Mesothelial cell of epicardium (in vitro differentiated cells): ENCODE measurements around the gene L3MBTL1. TPM values are rescaled to one million over a fixed set of nuclear protein-coding genes. Genes with fewer than 3 reads are reported as not detected.

Experiments used
- DNase-seq, 2 experiments: peaks; one replicate each; pipeline ENCODE4 v3.0.0; 2021; ENCODE audit warnings: low spot score in 2 of 2; ENCODE audit not compliant: unreplicated experiment in 2 of 2
- H3K27ac Mint-ChIP-seq: 2 replicates; pipeline ENCODE4 v1.8.0; 2021; ENCODE audit warnings: mixed read lengths
- H3K27me3 Mint-ChIP-seq: 2 replicates; pipeline ENCODE4 v1.8.0; 2021; ENCODE audit warnings: low read depth, mixed read lengths
- H3K36me3 Mint-ChIP-seq: 2 replicates; pipeline ENCODE4 v1.8.0; 2021; ENCODE audit warnings: mixed read lengths
- H3K4me1 Mint-ChIP-seq: 2 replicates; pipeline ENCODE4 v1.8.0; 2021; ENCODE audit warnings: mixed read lengths
- H3K4me3 Mint-ChIP-seq: 2 replicates; pipeline ENCODE4 v1.8.0; 2021; ENCODE audit warnings: mild to moderate bottlenecking, moderate library complexity, mixed read lengths
- H3K9me3 Mint-ChIP-seq: 2 replicates; pipeline ENCODE4 v1.8.0; 2021; ENCODE audit warnings: mixed read lengths
- CTCF ChIP-seq: fragments of 200-600 bp; sonication (generic); IDR thresholded peaks from one replicate; pipeline ENCODE4 v1.5.0; 2021; ENCODE audit warnings: antibody characterized with exemption; ENCODE audit not compliant: unreplicated experiment
- total RNA-seq: library from RNA; stranded (reverse); gene quantifications from 3 replicates; pipeline ENCODE4 v1.2.1, GENCODE V29; 2021

Gene L3MBTL1
- total RNA-seq, 1 donor from 2014 or later, result 46.7 TPM

GRCh38 chr20:43529457-43530153 lies 22.1 kb downstream of the L3MBTL1 start:
- no peak overlapping the region for H3K27ac Mint-ChIP-seq
- no peaks in the 10 kb centered on the region for H3K27me3 Mint-ChIP-seq
- H3K9me3 Mint-ChIP-seq, result peaks cover 3% of the 10 kb centered on the region
- no peaks in the 10 kb centered on the region for H3K4me1 Mint-ChIP-seq
- DNase-seq, result no peak
- H3K36me3 Mint-ChIP-seq, result no peaks in the 10 kb centered on the region
- no peak overlapping the region for H3K4me3 Mint-ChIP-seq
- TF ChIP-seq CTCF, result no peak

GRCh38 chr20:43530321-43531090 lies 23.0 kb downstream of the L3MBTL1 start:
- Mint-ChIP-seq H3K4me3 (no peak overlapping the region), H3K27ac (no peak overlapping the region), H3K9me3 (no peaks in the 10 kb centered on the region), H3K4me1 (no peaks in the 10 kb centered on the region), H3K36me3 (no peaks in the 10 kb centered on the region), H3K27me3 (no peaks in the 10 kb centered on the region)
- TF ChIP-seq CTCF, result no peak
- no peak for DNase-seq

GRCh38 chr20:43531091-43531443 lies 23.6 kb downstream of the L3MBTL1 start:
- no peaks in the 10 kb centered on the region for H3K36me3 Mint-ChIP-seq
- H3K4me1 Mint-ChIP-seq, result no peaks in the 10 kb centered on the region
- H3K27ac Mint-ChIP-seq, result no peak overlapping the region
- no peaks in the 10 kb centered on the region for H3K27me3 Mint-ChIP-seq
- no peak overlapping the region for H3K4me3 Mint-ChIP-seq
- TF ChIP-seq CTCF, result no peak
- H3K9me3 Mint-ChIP-seq, result no peaks in the 10 kb centered on the region
- no peak for DNase-seq

- Mint-ChIP-seq H3K36me3 (peaks cover 2% of the 10 kb centered on the region), H3K9me3 (no peaks in the 10 kb centered on the region), H3K27me3 (no peaks in the 10 kb centered on the region), H3K27ac (no peak overlapping the region), H3K4me3 (no peak overlapping the region), H3K4me1 (no peaks in the 10 kb centered on the region)
- DNase-seq, result no peak
- no peak for TF ChIP-seq CTCF
Observed at GRCh38 chr20:43532416-43533055, 25.0 kb downstream of the L3MBTL1 start.

GRCh38 chr20:43533060-43533459 lies 25.6 kb downstream of the L3MBTL1 start:
- H3K36me3 Mint-ChIP-seq, result peaks cover 2% of the 10 kb centered on the region
- H3K27ac Mint-ChIP-seq, result no peak overlapping the region
- no peaks in the 10 kb centered on the region for H3K4me1 Mint-ChIP-seq
- TF ChIP-seq CTCF, result no peak
- no peak overlapping the region for H3K4me3 Mint-ChIP-seq
- DNase-seq, result no peak
- H3K9me3 Mint-ChIP-seq, result no peaks in the 10 kb centered on the region
- no peaks in the 10 kb centered on the region for H3K27me3 Mint-ChIP-seq
